Small intestine (tissue), 7 donors: ENCODE data around the gene CSNK2A2. TPM values are rescaled to one million over a fixed set of nuclear protein-coding genes. Genes with fewer than 3 reads are reported as not detected.

Experiments
- DNase-seq, 2 donors: peaks; one replicate each; pipeline versions ENCODE4 v3.0.0 to v3.0.0-alpha.2; 2013
- FAIRE-seq: peaks from 2 replicates; lab custom pipeline; 2012; peaks lifted over from hg19 to GRCh38; lab: Jason Lieb, UNC
- H3K27ac ChIP-seq, 3 donors: one replicate each; pipeline ENCODE4 v1.5.1; 2013; ENCODE audit warnings: low read length in 2 of 3, mild to moderate bottlenecking in 2 of 3, control low read depth in 1 of 3, inconsistent platforms in 1 of 3, low read depth in 1 of 3, moderate library complexity in 1 of 3
- H3K27me3 ChIP-seq, 3 donors: one replicate each; pipeline ENCODE4 v1.6.1; 2013; ENCODE audit warnings: low read length in 3 of 3, inconsistent platforms in 1 of 3; ENCODE audit not compliant: control insufficient read depth in 3 of 3, insufficient read depth in 3 of 3
- H3K36me3 ChIP-seq, 3 donors: one replicate each; pipeline ENCODE4 v1.6.1; 2013; ENCODE audit warnings: low read length in 3 of 3, inconsistent platforms in 1 of 3, low read depth in 1 of 3, mild to moderate bottlenecking in 1 of 3, moderate library complexity in 1 of 3; ENCODE audit not compliant: control insufficient read depth in 3 of 3, insufficient read depth in 2 of 3
- H3K4me1 ChIP-seq, 3 donors: one replicate each; pipeline ENCODE4 v1.6.1; 2013; ENCODE audit warnings: low read length in 2 of 3, inconsistent platforms in 1 of 3, low read depth in 1 of 3, mild to moderate bottlenecking in 1 of 3, moderate library complexity in 1 of 3; ENCODE audit not compliant: control insufficient read depth in 3 of 3, insufficient read depth in 2 of 3
- H3K4me3 ChIP-seq, 3 donors: one replicate each; pipeline ENCODE4 v1.5.1; 2013; ENCODE audit warnings: low read length in 3 of 3, control low read depth in 1 of 3, inconsistent platforms in 1 of 3, low read depth in 1 of 3, mild to moderate bottlenecking in 1 of 3, moderate library complexity in 1 of 3
- H3K9me3 ChIP-seq, 2 donors: one replicate each; pipeline ENCODE4 v1.6.1; 2013; ENCODE audit warnings: low read depth in 1 of 2, low read length in 1 of 2; ENCODE audit not compliant: control insufficient read depth in 2 of 2, insufficient read depth in 1 of 2
- WGBS, 3 donors: extraction: QIAGEN DNeasy Blood & Tissue Kit; methylation state at CpG; one replicate each; pipeline ENCODE4 v1.1.7; 2013; 5-methylcytosine and 5-hydroxymethylcytosine counted together
- polyA plus RNA-seq, 4 donors: library from polyadenylated mRNA; stranded (reverse) in 3 of 4; unstranded in 1 of 4; fragments of 200-250 nt in 3 of 4; fragments of 120-200 nt in 1 of 4; gene quantifications; one replicate each; pipeline versions ENCODE4 v1.2.1 to v1.2.3, GENCODE V29; 2013
- donor health status: healthy with polysubstance abuse.
- donor health status: control.
- donor health status: control.
- donor health status: Bipolar disorder and iron deficiency.
- donor health status: healthy.

Gene CSNK2A2
- polyA plus RNA-seq, 4 donors = 15.0 to 49.3 (median 20.1) TPM

DNA sequence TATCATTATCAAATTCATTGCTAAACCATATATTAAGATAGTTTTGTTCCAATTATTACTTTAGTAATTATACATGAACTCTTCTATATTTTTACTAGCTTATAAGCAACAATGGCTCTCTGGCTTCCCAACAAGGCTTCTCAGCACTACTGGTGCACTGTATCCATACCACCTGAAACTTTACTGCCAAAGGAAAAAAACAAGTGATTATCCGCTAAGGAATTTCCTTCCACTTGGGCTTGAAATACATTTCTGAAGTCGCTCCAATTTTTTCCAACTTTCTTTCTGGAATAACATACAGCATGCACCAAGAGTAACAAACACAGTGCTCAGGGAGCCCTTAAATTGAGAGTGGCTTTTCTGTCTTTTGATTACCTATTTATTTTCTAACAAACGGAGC, 2.1 kb downstream of the CSNK2A2 start:
- WGBS, 3 donors = 85 to 94% (median 93%) methylated on average over 3 of the region's 3 CpGs
- DNase-seq (no peak), FAIRE-seq (no peak)
- Histone ChIP-seq H3K9me3 (no peaks in the 10 kb centered on the region), H3K36me3 (peaks cover 0 to 13% (median 8%) of the 10 kb centered on the region in 3 donors), H3K4me3 (no peak overlapping the region), H3K27me3 (peaks cover 0 to 4% (median 0%) of the 10 kb centered on the region in 3 donors), H3K27ac (no peak overlapping the region), H3K4me1 (peaks cover 5 to 7% (median 6%) of the 10 kb centered on the region in 3 donors)

DNA sequence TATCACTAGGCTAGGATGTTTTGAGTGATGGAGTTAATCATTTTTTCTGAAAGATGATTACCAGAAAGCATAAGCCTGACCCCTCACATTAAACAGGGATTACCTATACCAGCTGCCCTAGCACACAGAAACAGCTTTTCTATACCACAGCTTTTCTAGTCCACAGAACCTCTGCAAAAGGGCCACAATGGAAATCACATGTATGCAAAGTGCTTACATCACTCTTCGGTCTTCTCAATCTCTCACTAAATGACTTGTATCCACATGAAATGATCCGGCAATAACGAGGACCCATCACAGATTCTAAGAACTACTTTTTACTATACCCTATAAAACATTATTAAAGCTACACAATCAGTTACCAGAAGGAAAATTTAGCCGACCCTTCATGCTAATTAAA, 2.6 kb downstream of the CSNK2A2 start:
- Histone ChIP-seq H3K27me3 (peaks cover 0 to 4% (median 0%) of the 10 kb centered on the region in 3 donors), H3K9me3 (no peaks in the 10 kb centered on the region), H3K4me3 (no peak overlapping the region), H3K4me1 (peaks cover 5 to 7% (median 6%) of the 10 kb centered on the region in 3 donors), H3K27ac (no peak overlapping the region), H3K36me3 (peaks cover 0 to 14% (median 8%) of the 10 kb centered on the region in 3 donors)
- no peak for FAIRE-seq
- WGBS, 3 donors = 71 to 82% (median 72%) methylated on average over 4 of the region's 4 CpGs
- DNase-seq = no peak

- DNase-seq = no peak
- Histone ChIP-seq H3K27ac (no peak overlapping the region), H3K27me3 (peaks cover 0 to 4% (median 0%) of the 10 kb centered on the region in 3 donors), H3K9me3 (no peaks in the 10 kb centered on the region), H3K36me3 (peaks cover 0 to 14% (median 8%) of the 10 kb centered on the region in 3 donors), H3K4me3 (no peak overlapping the region), H3K4me1 (peaks cover 5 to 7% (median 6%) of the 10 kb centered on the region in 3 donors)
- FAIRE-seq = no peak
- 63 to 77% (median 65%) methylated on average over 3 of the region's 3 CpGs for WGBS, 3 donors
These were observed 3.1 kb downstream of the CSNK2A2 start for GRCh38 chr16:58194790-58195189.

GRCh38 chr16:58187665-58188421, 10.1 kb downstream of the CSNK2A2 start:
- no peaks in the 10 kb centered on the region for H3K27me3 ChIP-seq
- no peak for DNase-seq
- H3K36me3 ChIP-seq = peaks cover 12 to 19% (median 16%) of the 10 kb centered on the region in 3 donors
- H3K4me3 ChIP-seq = no peak overlapping the region
- no peaks in the 10 kb centered on the region for H3K9me3 ChIP-seq
- H3K4me1 ChIP-seq = no peaks in the 10 kb centered on the region
- 89 to 93% (median 92%) methylated on average over 10 of the region's 10 CpGs for WGBS, 3 donors
- H3K27ac ChIP-seq = no peak overlapping the region
- FAIRE-seq = no peak

- H3K27me3 ChIP-seq = no peaks in the 10 kb centered on the region
- no peaks in the 10 kb centered on the region for H3K9me3 ChIP-seq
- H3K4me1 ChIP-seq = no peaks in the 10 kb centered on the region
- FAIRE-seq (no peak), DNase-seq (no peak)
- H3K27ac ChIP-seq = no peak overlapping the region
- peaks cover 12 to 22% (median 19%) of the 10 kb centered on the region in 3 donors for H3K36me3 ChIP-seq
- no peak overlapping the region for H3K4me3 ChIP-seq
These were observed 10.8 kb downstream of the CSNK2A2 start for GRCh38 chr16:58187092-58187491.

GRCh38 chr16:58186176-58186944, 11.5 kb downstream of the CSNK2A2 start:
- no peaks in the 10 kb centered on the region for H3K27me3 ChIP-seq
- DNase-seq (no peak), FAIRE-seq (no peak)
- no peak overlapping the region for H3K4me3 ChIP-seq
- H3K27ac ChIP-seq = no peak overlapping the region
- no peaks in the 10 kb centered on the region for H3K9me3 ChIP-seq
- WGBS, 3 donors = 79 to 82% (median 82%) methylated on average over 6 of the region's 6 CpGs
- no peaks in the 10 kb centered on the region for H3K4me1 ChIP-seq
- H3K36me3 ChIP-seq = peaks cover 12 to 21% (median 16%) of the 10 kb centered on the region in 3 donors

- Histone ChIP-seq H3K27ac (no peak overlapping the region), H3K9me3 (no peaks in the 10 kb centered on the region), H3K4me3 (no peak overlapping the region), H3K27me3 (no peaks in the 10 kb centered on the region), H3K4me1 (no peaks in the 10 kb centered on the region), H3K36me3 (peaks cover 0 to 23% (median 23%) of the 10 kb centered on the region in 3 donors)
- WGBS, 3 donors = 47 to 81% (median 74%) methylated on average over 1 of the region's 1 CpG
- FAIRE-seq (no peak), DNase-seq (no peak)
These were observed 20.6 kb downstream of the CSNK2A2 start for GRCh38 chr16:58177353-58177710.

- FAIRE-seq = no peak
- H3K36me3 ChIP-seq = peaks cover 0 to 21% (median 20%) of the 10 kb centered on the region in 3 donors
These were observed 21.1 kb downstream of the CSNK2A2 start for GRCh38 chr16:58176608-58177352.

More at GRCh38 chr16:58176608-58177352, 21.1 kb downstream of the CSNK2A2 start:
- WGBS, 3 donors = 89 to 93% (median 93%) methylated on average over 5 of the region's 5 CpGs
- H3K9me3 ChIP-seq = no peaks in the 10 kb centered on the region
- H3K27me3 ChIP-seq = no peaks in the 10 kb centered on the region
- no peak overlapping the region for H3K27ac ChIP-seq
- H3K4me3 ChIP-seq = no peak overlapping the region
- H3K4me1 ChIP-seq = no peaks in the 10 kb centered on the region
- DNase-seq = no peak
